Measurements from ENCODE around the gene RABGAP1. TPM values are rescaled to one million over a fixed set of nuclear protein-coding genes. Genes with fewer than 3 reads are reported as not detected.

RABGAP1 gene
- total RNA-seq, 2 experiments from 2014 or later: 19.8 to 22.0 TPM

GRCh38 chr9:123036893-123037545 is 96.2 kb downstream of the RABGAP1 start:
- no peak for ATAC-seq
- peaks cover 9% of the 10 kb centered on the region for H3K36me3 Mint-ChIP-seq (ENCODE audit: low read depth)

DNA sequence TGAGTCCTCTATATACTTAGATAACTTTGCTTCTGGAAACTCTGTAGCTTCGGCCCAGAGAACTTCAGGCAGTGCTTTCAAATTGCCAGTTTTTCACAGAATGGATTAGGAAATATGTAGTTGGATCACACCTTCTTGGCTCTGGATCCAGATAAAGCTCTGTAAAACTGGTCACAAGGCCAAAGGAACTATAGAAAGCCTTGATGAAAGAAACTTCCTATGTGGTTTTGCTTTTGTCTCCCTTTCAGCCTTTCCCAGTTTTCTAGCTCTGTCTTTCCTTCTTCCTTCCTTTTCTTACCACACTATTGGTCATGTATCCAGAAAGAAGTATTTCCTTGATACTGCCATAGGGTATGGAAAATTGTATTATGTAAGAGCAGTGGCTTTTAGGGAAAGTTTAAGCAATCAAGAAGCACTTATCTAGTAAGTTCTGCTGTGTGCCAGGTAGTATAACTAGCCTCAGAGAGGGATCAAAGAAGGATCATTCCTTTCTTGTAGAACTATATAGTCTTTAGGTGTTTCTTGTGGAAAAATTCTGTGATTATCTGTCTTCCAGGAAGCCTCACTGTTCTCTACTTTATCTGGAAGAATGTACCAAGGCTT is 98.9 kb downstream of the RABGAP1 start:
- peaks cover 7% of the 10 kb centered on the region for H3K9me3 Mint-ChIP-seq
- CTCF ChIA-PET: no interaction called here
- H3K36me3 Mint-ChIP-seq (ENCODE audit: low read depth): peaks cover 23% of the 10 kb centered on the region
- POLR2A ChIA-PET: no interaction called here
- ATAC-seq (no peak), DNase-seq (no peak)
- no peak overlapping the region for H3K4me3 Mint-ChIP-seq
- H3K27me3 Mint-ChIP-seq: no peaks in the 10 kb centered on the region
- peaks cover 15% of the 10 kb centered on the region for H3K4me1 Mint-ChIP-seq (ENCODE audit: low read depth)
- intact Hi-C loops (cut with micrococcal nuclease): no loop called here
- H3K27ac Mint-ChIP-seq: no peak overlapping the region
- TF ChIP-seq CTCF (IDR thresholded peaks at IDR 0.05): no peak

More at GRCh38 chr9:123036893-123037545, 96.2 kb downstream of the RABGAP1 start:
- DNase-seq: no peak
- TF ChIP-seq CTCF (IDR thresholded peaks at IDR 0.05): no peak
- intact Hi-C loops (cut with micrococcal nuclease): no loop called here
- Mint-ChIP-seq H3K4me3 (no peak overlapping the region), H3K27me3 (no peaks in the 10 kb centered on the region), H3K9me3 (no peaks in the 10 kb centered on the region), H3K27ac (no peak overlapping the region), H3K4me1 (ENCODE audit: low read depth) (peaks cover 11% of the 10 kb centered on the region)
- POLR2A ChIA-PET: no interaction called here
- CTCF ChIA-PET: no interaction called here

DNA sequence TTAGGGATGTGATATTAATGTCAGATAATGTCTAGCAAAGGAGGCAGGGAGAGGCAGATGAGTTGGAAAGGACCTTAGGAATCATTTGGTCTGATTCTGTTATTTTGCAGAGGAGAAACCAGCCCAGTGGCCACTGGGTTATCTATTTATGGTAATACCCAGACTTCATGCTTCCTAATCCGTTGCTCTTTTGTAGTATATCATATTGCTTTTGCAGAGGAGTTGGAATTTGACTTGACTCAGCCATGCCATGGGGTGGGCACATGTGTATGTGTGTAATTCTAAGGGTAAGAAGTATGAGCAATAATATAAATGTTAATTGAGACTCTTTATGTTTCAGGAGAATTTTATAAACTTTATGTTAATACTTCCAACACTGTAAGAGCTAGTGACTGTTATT is 100.0 kb downstream of the RABGAP1 start:
- peaks cover 19% of the 10 kb centered on the region for H3K36me3 Mint-ChIP-seq (ENCODE audit: low read depth)
- no peak for TF ChIP-seq CTCF (IDR thresholded peaks at IDR 0.05)
- no peak overlapping the region for H3K27ac Mint-ChIP-seq
- no peak overlapping the region for H3K4me3 Mint-ChIP-seq
- ATAC-seq (no peak), DNase-seq (no peak)
- ChIA-PET POLR2A (no interaction called here), CTCF (no interaction called here)
- H3K9me3 Mint-ChIP-seq: peaks cover 7% of the 10 kb centered on the region
- peaks cover 15% of the 10 kb centered on the region for H3K4me1 Mint-ChIP-seq (ENCODE audit: low read depth)
- H3K27me3 Mint-ChIP-seq: no peaks in the 10 kb centered on the region
- intact Hi-C loops (cut with micrococcal nuclease): no loop called here

- ChIA-PET POLR2A (interaction anchor here (0.5 kb wide), 1 partner anchor 40 kb away, joined by 4 read pairs; no protein-coding TSS in a partner anchor), CTCF (no interaction called here)
- peaks cover 19% of the 10 kb centered on the region for H3K36me3 Mint-ChIP-seq (ENCODE audit: low read depth)
- H3K27ac Mint-ChIP-seq: no peak overlapping the region
- H3K27me3 Mint-ChIP-seq: no peaks in the 10 kb centered on the region
- peaks cover 15% of the 10 kb centered on the region for H3K4me1 Mint-ChIP-seq (ENCODE audit: low read depth)
- ATAC-seq (no peak), DNase-seq (no peak)
- intact Hi-C loops (cut with micrococcal nuclease): no loop called here
- H3K9me3 Mint-ChIP-seq: peaks cover 7% of the 10 kb centered on the region
- H3K4me3 Mint-ChIP-seq: no peak overlapping the region
- no peak for TF ChIP-seq CTCF (IDR thresholded peaks at IDR 0.05)
Observed at GRCh38 chr9:123041489-123041888, 100.7 kb downstream of the RABGAP1 start.
